Measurements from ENCODE around the gene RBM34.

GRCh38 chr1:235145639-235146038 is 15.4 kb downstream of the RBM34 start:
- TF ChIP-seq CTCF (IDR thresholded peaks at IDR 0.05; ENCODE audit: extremely low read depth in 1 of 2, insufficient read depth in 1 of 2, low read depth in 1 of 2, low read length in 2 of 2) (no peak), POLR2AphosphoS5 (IDR thresholded peaks at IDR 0.05; ENCODE audit: insufficient read depth, low read depth, low read length) (no peak), JUN (IDR thresholded peaks at IDR 0.05; ENCODE audit: borderline replicate concordance, insufficient read depth, insufficient read length, low read depth) (no peak), POLR2A (IDR thresholded peaks at IDR 0.05; ENCODE audit: low read depth, low read length) (no peak), MYC (IDR thresholded peaks at IDR 0.05; ENCODE audit: low read depth, low read length) (no peak)
